ENCODE data around the gene PRSS57.

GRCh38 chr19:737591-738093, 42.4 kb upstream of the PRSS57 start:
- peak; percentile 13 to 62 (median 46) for TF ChIP-seq CTCF (IDR thresholded peaks at IDR 0.05)
- TF ChIP-seq POLR2A (IDR thresholded peaks at IDR 0.05), result no peak
